Large intestine (tissue), 3 donors: ENCODE data around the gene MAP4K1. TPM values are rescaled to one million over a fixed set of nuclear protein-coding genes. Genes with fewer than 3 reads are reported as not detected.
"Not testable (repeated sequence)": the region's sequence is repeated elsewhere in the genome, so short reads cannot be mapped to it uniquely, and the experiment has no call there.

Experiments used
- DNase-seq, 2 donors: peaks; one replicate each; pipeline versions ENCODE4 v3.0.0 to v3.0.0-alpha.2; 2013
- H3K27ac ChIP-seq: one replicate; pipeline ENCODE4 v1.5.1; 2013; ENCODE audit warnings: low read length
- H3K27me3 ChIP-seq: 2 replicates; pipeline ENCODE4 v1.6.1; 2013; ENCODE audit warnings: low read length; ENCODE audit not compliant: control insufficient read depth, insufficient read depth
- H3K36me3 ChIP-seq: 2 replicates; pipeline ENCODE4 v1.6.1; 2013; ENCODE audit warnings: low read length; ENCODE audit not compliant: control insufficient read depth, insufficient read depth
- H3K4me1 ChIP-seq: one replicate; pipeline ENCODE4 v1.6.1; 2013; ENCODE audit warnings: low read length; ENCODE audit not compliant: control insufficient read depth, insufficient read depth
- H3K4me3 ChIP-seq: one replicate; pipeline ENCODE4 v1.5.1; 2013; ENCODE audit warnings: low read length
- H3K9me3 ChIP-seq: one replicate; pipeline ENCODE4 v1.6.1; 2013; ENCODE audit warnings: mild to moderate bottlenecking, low read depth, low read length, moderate library complexity; ENCODE audit not compliant: control insufficient read depth
- WGBS: methylation state at CpG from one replicate; pipeline ENCODE4 v1.1.5; 2013; ENCODE audit warnings: low lambda C conversion rate; ENCODE audit not compliant: insufficient coverage; 5-methylcytosine and 5-hydroxymethylcytosine counted together
- polyA plus RNA-seq: library from polyadenylated mRNA; unstranded; fragments of 120-200 nt; gene quantifications from one replicate; pipeline ENCODE4 v1.2.1, GENCODE V29; 2013

Gene MAP4K1
- polyA plus RNA-seq, 1 donor, result 3.7 TPM

GRCh38 chr19:38596057-38596981, 21.4 kb downstream of the MAP4K1 start:
- H3K4me3 ChIP-seq, result peak overlapping the region; percentile 19
- WGBS, result 0% methylated on average over 1 of the region's 55 CpGs
- H3K4me1 ChIP-seq, result peaks cover 3% of the 10 kb centered on the region
- peak; percentile 43 to 57 for DNase-seq
- H3K27me3 ChIP-seq, result no peaks in the 10 kb centered on the region
- H3K9me3 ChIP-seq, result peaks cover 5% of the 10 kb centered on the region
- H3K36me3 ChIP-seq, result no peaks in the 10 kb centered on the region
- no peak overlapping the region for H3K27ac ChIP-seq

DNA sequence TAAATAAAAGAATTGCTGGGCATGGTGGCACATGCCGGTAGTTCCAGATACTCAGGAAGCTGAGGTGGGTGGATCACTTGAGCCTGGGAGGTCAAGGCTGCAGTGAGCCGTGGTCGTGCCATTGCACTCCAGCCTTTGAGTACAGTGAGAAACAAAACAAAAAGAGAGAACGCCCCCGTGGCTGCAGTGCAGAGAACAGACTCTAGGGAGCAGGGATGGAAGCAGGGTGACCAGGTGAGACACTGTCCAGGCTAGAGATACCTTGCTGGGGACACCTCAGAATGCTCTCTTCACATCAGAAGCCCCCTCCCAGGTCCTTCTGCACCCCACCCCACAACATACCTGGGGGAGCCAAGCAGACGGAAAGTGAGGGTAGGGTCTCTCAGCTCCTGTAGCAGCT, 24.8 kb downstream of the MAP4K1 start:
- Histone ChIP-seq H3K4me3 (no peak overlapping the region), H3K36me3 (no peaks in the 10 kb centered on the region), H3K27me3 (no peaks in the 10 kb centered on the region), H3K27ac (no peak overlapping the region), H3K9me3 (peaks cover 5% of the 10 kb centered on the region), H3K4me1 (peaks cover 3% of the 10 kb centered on the region)
- DNase-seq, result no peak
- WGBS, result no CpG with 5 or more reads among the region's 6 CpGs

- H3K4me3 ChIP-seq, result no peak overlapping the region
- no peak for DNase-seq
- H3K27ac ChIP-seq, result no peak overlapping the region
- H3K36me3 ChIP-seq, result no peaks in the 10 kb centered on the region
- H3K27me3 ChIP-seq, result no peaks in the 10 kb centered on the region
- no peaks in the 10 kb centered on the region for H3K9me3 ChIP-seq
- WGBS, result no CpG with 5 or more reads among the region's 2 CpGs
- no peaks in the 10 kb centered on the region for H3K4me1 ChIP-seq
Measured at GRCh38 chr19:38588041-38588440, 29.7 kb downstream of the MAP4K1 start.

GRCh38 chr19:38587562-38587961, 30.2 kb downstream of the MAP4K1 start:
- DNase-seq, result no peak
- no CpG with 5 or more reads among the region's 2 CpGs for WGBS
- no peak overlapping the region for H3K4me3 ChIP-seq
- no peaks in the 10 kb centered on the region for H3K27me3 ChIP-seq
- H3K4me1 ChIP-seq, result no peaks in the 10 kb centered on the region
- no peaks in the 10 kb centered on the region for H3K36me3 ChIP-seq
- H3K9me3 ChIP-seq, result no peaks in the 10 kb centered on the region
- H3K27ac ChIP-seq, result no peak overlapping the region

- Histone ChIP-seq H3K4me1 (no peaks in the 10 kb centered on the region), H3K27ac (no peak overlapping the region), H3K9me3 (no peaks in the 10 kb centered on the region), H3K36me3 (no peaks in the 10 kb centered on the region), H3K4me3 (no peak overlapping the region), H3K27me3 (no peaks in the 10 kb centered on the region)
- no CpG with 5 or more reads among the region's 4 CpGs for WGBS
- no peak for DNase-seq
Measured at GRCh38 chr19:38583985-38584305, 33.8 kb downstream of the MAP4K1 start.

GRCh38 chr19:38583219-38583984, 34.4 kb downstream of the MAP4K1 start:
- Histone ChIP-seq H3K9me3 (no peaks in the 10 kb centered on the region), H3K36me3 (no peaks in the 10 kb centered on the region), H3K4me1 (no peaks in the 10 kb centered on the region), H3K4me3 (no peak overlapping the region), H3K27me3 (no peaks in the 10 kb centered on the region), H3K27ac (no peak overlapping the region)
- no peak for DNase-seq
- no CpG with 5 or more reads among the region's 14 CpGs for WGBS

DNA sequence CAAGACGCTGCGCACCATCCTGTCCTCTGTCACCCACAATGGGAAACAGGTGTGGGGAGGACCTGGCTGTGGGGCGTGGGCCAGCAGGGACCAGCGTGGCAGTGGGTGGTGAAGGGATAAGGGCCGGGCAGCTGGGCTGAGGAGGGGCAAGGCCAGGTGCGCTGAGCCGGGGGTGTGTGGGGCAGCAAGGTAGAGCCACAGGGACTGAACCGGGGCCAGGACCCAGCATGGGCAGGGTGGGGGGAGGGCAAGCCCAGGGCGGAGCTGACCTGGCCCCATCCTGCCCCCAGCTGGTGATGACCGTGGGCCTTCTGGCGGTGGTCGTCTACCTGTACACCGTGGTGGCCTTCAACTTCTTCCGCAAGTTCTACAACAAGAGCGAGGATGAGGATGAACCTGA, 37.7 kb downstream of the MAP4K1 start:
- H3K27me3 ChIP-seq, result no peaks in the 10 kb centered on the region
- DNase-seq, result no peak
- no peaks in the 10 kb centered on the region for H3K9me3 ChIP-seq
- WGBS, result no CpG with 5 or more reads among the region's 15 CpGs
- no peaks in the 10 kb centered on the region for H3K4me1 ChIP-seq
- no peak overlapping the region for H3K4me3 ChIP-seq
- H3K27ac ChIP-seq, result no peak overlapping the region
- no peaks in the 10 kb centered on the region for H3K36me3 ChIP-seq

GRCh38 chr19:38579304-38579703, 38.4 kb downstream of the MAP4K1 start:
- H3K4me3 ChIP-seq, DNase-seq, H3K4me1 ChIP-seq, H3K36me3 ChIP-seq, H3K27me3 ChIP-seq, H3K27ac ChIP-seq, H3K9me3 ChIP-seq: not testable (repeated sequence)
- WGBS, result no CpG with 5 or more reads among the region's 6 CpGs

GRCh38 chr19:38577826-38578225, 39.9 kb downstream of the MAP4K1 start:
- no peak for DNase-seq
- H3K4me3 ChIP-seq, result no peak overlapping the region
- no CpG with 5 or more reads among the region's 11 CpGs for WGBS
- no peaks in the 10 kb centered on the region for H3K9me3 ChIP-seq
- no peaks in the 10 kb centered on the region for H3K4me1 ChIP-seq
- H3K36me3 ChIP-seq, result no peaks in the 10 kb centered on the region
- no peaks in the 10 kb centered on the region for H3K27me3 ChIP-seq
- H3K27ac ChIP-seq, result no peak overlapping the region

DNA sequence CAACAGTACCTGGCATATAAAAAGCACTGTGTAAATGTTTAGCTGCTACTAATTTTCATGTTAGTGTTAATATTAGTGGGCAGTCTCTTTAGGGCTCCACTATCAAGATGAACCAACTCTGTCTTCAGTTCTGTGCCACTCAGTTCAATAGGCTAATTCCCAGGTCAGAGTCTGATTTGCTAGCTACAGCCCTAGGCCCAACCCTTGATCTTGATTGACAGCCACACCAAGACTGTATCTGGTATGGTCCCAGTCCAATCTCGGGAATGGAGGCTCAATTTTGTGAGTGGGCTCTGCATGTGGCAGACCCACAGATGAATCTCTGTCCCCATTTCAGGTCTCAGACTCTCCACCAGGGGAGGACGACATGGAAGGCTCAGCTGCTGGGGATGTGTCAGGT, 46.1 kb downstream of the MAP4K1 start:
- no peaks in the 10 kb centered on the region for H3K9me3 ChIP-seq
- no peaks in the 10 kb centered on the region for H3K4me1 ChIP-seq
- H3K4me3 ChIP-seq, result no peak overlapping the region
- WGBS, result no CpG with 5 or more reads among the region's 2 CpGs
- no peaks in the 10 kb centered on the region for H3K36me3 ChIP-seq
- H3K27me3 ChIP-seq, result peaks cover 2% of the 10 kb centered on the region
- H3K27ac ChIP-seq, result no peak overlapping the region
- DNase-seq, result no peak
